ENCODE data around the gene RBM14.

DNA sequence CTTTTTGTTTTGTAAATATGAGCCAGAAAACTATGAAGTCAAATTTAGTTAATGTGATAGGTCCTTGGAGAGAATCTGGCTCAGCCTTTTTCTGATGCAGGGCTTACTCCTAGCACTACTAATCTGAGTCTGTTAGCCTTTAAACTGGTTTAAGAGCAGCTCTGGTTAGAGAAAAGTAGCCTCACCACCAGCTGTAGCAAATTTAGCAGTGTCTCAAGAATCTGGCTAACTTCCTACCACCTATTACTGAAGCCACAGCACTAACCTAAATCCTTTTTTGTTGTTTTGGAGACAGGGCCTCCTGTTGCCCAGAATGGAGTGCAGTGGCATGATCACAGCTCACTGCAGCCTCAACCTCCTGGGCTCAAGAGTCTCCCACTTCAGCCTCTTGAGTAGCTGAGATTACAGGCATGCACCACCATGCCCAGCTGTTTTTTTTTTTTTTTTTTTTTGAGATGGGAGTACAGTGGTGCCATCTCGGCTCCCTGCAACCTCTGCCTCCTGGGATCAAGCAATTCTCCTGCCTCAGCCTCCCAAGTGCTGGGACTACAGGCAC lies 47.4 kb downstream of the RBM14 start:
- TF ChIP-seq, protein P1, sequence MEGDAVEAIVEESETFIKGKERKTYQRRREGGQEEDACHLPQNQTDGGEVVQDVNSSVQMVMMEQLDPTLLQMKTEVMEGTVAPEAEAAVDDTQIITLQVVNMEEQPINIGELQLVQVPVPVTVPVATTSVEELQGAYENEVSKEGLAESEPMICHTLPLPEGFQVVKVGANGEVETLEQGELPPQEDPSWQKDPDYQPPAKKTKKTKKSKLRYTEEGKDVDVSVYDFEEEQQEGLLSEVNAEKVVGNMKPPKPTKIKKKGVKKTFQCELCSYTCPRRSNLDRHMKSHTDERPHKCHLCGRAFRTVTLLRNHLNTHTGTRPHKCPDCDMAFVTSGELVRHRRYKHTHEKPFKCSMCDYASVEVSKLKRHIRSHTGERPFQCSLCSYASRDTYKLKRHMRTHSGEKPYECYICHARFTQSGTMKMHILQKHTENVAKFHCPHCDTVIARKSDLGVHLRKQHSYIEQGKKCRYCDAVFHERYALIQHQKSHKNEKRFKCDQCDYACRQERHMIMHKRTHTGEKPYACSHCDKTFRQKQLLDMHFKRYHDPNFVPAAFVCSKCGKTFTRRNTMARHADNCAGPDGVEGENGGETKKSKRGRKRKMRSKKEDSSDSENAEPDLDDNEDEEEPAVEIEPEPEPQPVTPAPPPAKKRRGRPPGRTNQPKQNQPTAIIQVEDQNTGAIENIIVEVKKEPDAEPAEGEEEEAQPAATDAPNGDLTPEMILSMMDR (IDR thresholded peaks at IDR 0.05), result no peak
- TF ChIP-seq EZH2 (IDR thresholded peaks at IDR 0.05; ENCODE audit: borderline replicate concordance, insufficient read depth, low read depth, low read length, poor library complexity, severe bottlenecking), result no peak

Data from B cell (primary cell).